Activated T-cell treated with anti-CD3 and anti-CD28 coated beads, Interleukin-2, amount 50 U/mL, for 4 hours (primary cell): ENCODE measurements around the gene KIF17. TPM values are rescaled to one million over a fixed set of nuclear protein-coding genes. Genes with fewer than 3 reads are reported as not detected.
"Not testable (repeated sequence)": the region's sequence is repeated elsewhere in the genome, so short reads cannot be mapped to it uniquely, and the experiment has no call there.

Experiments
- ATAC-seq, 2 donors: fragments of 200-7000 bp; cut with Tn5 transposase; one replicate each; pipeline ENCODE4 v1.10.0; 2021
- DNase-seq: peaks from one replicate; pipeline ENCODE4 v3.0.0-alpha.2; 2020
- H3K27me3 Mint-ChIP-seq: one replicate; pipeline ENCODE4 v1.8.0; 2021; ENCODE audit warnings: low read depth, mixed read lengths
- H3K36me3 Mint-ChIP-seq: one replicate; pipeline ENCODE4 v1.8.0; 2022; ENCODE audit warnings: mixed read lengths; ENCODE audit not compliant: insufficient read depth
- H3K4me1 Mint-ChIP-seq: one replicate; pipeline ENCODE4 v1.8.0; 2021; ENCODE audit warnings: low read depth, mixed read lengths
- H3K4me3 Mint-ChIP-seq: one replicate; pipeline ENCODE4 v1.8.0; 2021; ENCODE audit warnings: mild to moderate bottlenecking, moderate library complexity, mixed read lengths
- H3K9me3 Mint-ChIP-seq: one replicate; pipeline ENCODE4 v1.8.0; 2021; ENCODE audit warnings: mixed read lengths
- total RNA-seq, 3 donors: library from RNA; stranded (reverse); gene quantifications; one replicate each; pipeline ENCODE4 v1.2.1, GENCODE V29; 2021

Gene KIF17
- total RNA-seq, 3 donors from 2014 or later = not detected

DNA sequence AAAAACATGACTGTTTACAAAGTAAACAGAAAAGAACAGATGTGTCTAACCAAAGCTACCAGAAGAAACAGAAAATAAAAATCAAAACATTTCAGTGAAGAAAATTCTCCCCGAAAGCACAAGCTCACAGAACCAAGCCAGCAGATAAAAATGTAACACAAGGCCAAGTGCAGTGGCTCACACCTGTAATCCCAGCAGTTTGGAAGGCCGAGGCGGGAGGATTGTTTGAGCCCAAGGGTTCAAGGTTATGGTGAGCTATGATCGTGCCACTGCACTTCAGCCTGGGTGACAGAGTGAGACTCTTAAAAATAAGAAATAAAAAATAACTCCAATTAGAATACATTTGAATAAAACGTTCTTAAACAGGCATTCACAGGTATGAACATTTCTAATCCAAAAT is 37.5 kb downstream of the KIF17 start:
- Mint-ChIP-seq H3K4me3 (no peak overlapping the region), H3K4me1 (peaks cover 7% of the 10 kb centered on the region), H3K36me3 (peaks cover 3% of the 10 kb centered on the region), H3K9me3 (no peaks in the 10 kb centered on the region), H3K27me3 (peaks cover 14% of the 10 kb centered on the region)
- DNase-seq = no peak
- ATAC-seq = no peak

DNA sequence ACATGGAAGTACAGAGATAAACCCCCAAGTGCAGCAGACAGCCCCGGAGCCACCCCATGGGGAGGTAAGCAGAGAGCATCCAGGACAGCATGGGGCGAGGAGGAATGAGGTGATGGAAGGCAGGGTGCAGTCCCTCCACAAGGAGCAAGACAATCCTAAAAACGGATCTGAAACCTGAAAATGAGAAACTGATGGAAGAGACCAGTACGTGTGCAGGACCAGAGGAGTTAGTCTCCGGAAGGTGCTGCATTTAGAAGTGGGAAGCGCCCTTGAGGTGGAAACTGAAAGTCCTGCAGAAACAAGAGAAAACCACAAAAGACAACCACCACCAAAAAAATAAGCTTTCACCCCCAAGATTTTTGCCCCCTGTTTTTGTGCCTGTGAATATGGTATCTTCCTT is 39.2 kb downstream of the KIF17 start:
- Mint-ChIP-seq H3K4me3 (no peak overlapping the region), H3K36me3 (peaks cover 3% of the 10 kb centered on the region), H3K4me1 (peaks cover 7% of the 10 kb centered on the region), H3K27me3 (peaks cover 12% of the 10 kb centered on the region), H3K9me3 (no peaks in the 10 kb centered on the region)
- no peak for ATAC-seq
- no peak for DNase-seq

DNA sequence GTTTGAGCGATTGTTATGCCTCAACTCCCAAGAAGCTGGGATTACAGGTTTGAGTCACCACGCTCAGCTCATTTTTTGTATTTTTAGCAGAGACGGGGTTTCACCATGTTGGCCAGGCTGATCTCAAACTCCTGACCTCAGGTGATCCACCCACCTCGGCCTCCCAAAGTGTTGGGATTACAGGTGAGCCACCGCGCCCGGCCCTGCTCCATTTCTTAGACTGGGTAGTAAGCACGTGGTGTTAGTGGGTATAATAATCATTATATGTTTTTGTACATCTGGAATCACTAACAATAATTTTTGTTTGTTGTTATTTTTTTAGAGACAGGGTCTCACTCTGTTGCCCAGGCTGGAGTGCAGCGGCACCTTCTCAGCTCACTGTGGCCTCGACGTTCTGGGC is 44.2 kb downstream of the KIF17 start:
- not testable (repeated sequence) for H3K9me3 Mint-ChIP-seq, H3K4me1 Mint-ChIP-seq, DNase-seq, H3K4me3 Mint-ChIP-seq, ATAC-seq, H3K36me3 Mint-ChIP-seq
- peaks cover 14% of the 10 kb centered on the region for H3K27me3 Mint-ChIP-seq

DNA sequence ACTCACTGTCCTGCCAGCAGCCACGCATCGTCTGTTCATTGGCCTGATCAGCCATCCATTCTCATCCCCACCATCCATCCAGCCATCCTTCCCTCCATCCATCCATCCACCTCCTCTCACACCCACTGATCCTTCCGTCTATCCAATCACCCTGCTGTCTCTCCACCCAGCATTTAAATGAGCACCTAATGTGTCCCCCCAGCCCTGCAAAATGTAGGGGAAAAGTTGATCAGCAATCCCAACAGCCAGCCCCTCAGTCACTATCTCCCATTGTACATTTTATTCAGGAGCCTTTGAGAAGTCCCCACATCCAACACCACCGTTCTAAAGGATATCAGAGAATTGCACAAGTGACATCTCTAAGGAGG is 45.6 kb downstream of the KIF17 start:
- Mint-ChIP-seq H3K27me3 (peaks cover 12% of the 10 kb centered on the region), H3K9me3 (no peaks in the 10 kb centered on the region), H3K4me1 (no peaks in the 10 kb centered on the region), H3K4me3 (no peak overlapping the region), H3K36me3 (no peaks in the 10 kb centered on the region)
- ATAC-seq (no peak), DNase-seq (no peak)

DNA sequence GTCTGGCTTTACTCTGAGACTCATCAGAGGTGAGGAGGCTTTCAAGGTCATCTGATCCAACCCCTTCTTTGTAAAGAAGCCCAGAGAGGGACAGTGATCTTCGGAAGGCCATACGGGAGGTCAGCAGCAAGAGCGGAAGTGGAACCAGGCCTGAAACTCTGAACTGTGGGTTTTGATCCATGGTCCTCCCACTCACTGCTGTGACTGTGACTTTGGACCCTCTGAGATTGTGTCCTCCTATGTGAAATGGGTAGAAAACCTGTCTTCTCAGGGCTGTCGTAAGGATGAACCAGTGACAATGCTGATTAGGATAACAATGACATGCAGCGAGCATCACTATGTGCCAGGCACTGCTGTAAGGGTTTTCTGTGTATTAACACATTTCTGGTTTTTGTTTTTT is 46.9 kb downstream of the KIF17 start:
- Mint-ChIP-seq H3K4me1 (no peaks in the 10 kb centered on the region), H3K9me3 (no peaks in the 10 kb centered on the region)

DNA sequence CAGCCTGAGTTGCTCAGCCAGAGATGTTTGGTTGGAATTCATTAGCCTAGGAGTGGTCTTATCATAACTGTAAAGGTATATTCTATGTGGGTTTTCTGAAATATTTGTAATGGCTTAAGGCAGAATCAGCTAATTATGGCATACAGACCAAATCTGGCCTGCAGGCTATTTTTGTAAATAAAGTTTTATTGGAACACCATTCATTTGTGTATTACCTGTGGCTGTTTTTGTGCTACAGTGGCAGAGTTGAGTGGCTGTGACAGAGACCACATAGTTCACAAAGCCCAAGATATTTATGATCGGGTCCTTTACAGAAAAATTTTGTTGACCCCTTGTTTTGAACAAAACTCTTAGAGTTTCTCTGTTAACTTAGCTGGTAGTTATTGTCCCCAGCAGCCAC is 49.2 kb downstream of the KIF17 start:
- no peak for ATAC-seq
- H3K4me3 Mint-ChIP-seq = no peak overlapping the region
- H3K9me3 Mint-ChIP-seq = no peaks in the 10 kb centered on the region

More for the DNA sequence above, 46.9 kb downstream of the KIF17 start:
- ATAC-seq (no peak), DNase-seq (no peak)
- Mint-ChIP-seq H3K4me3 (no peak overlapping the region), H3K36me3 (no peaks in the 10 kb centered on the region), H3K27me3 (peaks cover 6% of the 10 kb centered on the region)

DNA sequence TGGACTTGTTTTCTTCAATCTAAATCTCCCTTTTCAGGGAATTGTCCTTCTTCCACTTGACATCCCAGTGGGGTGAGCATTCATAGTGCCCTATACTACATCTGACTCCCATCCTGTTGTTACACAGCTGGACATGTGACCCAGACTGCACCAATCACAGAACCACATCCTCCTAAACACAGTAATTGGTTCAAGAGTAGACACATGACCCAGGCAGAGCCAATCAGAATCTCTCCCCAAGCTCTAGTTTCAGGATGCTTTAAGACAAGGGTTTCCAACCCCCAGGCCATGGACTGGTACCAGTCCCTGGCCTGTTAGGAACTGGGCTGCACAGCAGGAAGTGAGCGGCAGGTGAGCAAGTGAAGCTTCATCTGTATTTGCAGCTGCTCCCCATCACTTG is 51.0 kb downstream of the KIF17 start:
- peak; percentile 50 to 69 for ATAC-seq

More for the DNA sequence above, 49.2 kb downstream of the KIF17 start:
- peaks cover 2% of the 10 kb centered on the region for H3K27me3 Mint-ChIP-seq
- no peak for DNase-seq
- no peaks in the 10 kb centered on the region for H3K4me1 Mint-ChIP-seq
- no peaks in the 10 kb centered on the region for H3K36me3 Mint-ChIP-seq

DNA sequence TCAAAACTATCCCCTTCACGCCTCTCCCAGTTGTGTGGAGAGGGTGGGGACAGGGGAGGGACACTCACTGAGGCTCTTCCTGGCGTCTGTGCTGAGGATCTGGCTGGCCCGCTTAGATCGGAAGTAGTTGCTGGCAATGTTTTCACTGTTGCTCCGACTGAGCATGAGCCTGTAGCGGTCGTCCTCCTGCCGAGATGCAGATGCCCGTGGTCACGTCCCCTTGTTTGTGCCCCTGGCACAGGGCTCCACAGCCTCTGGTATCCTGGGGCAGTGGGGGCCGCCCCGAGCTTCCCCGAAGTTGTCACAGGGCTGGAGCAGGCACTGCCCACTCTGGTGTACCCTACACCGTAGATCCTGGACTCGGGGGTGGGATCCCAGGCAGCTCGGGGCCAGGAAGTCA is 51.7 kb downstream of the KIF17 start:
- Mint-ChIP-seq H3K4me3 (no peak overlapping the region), H3K4me1 (peaks cover 13% of the 10 kb centered on the region), H3K9me3 (no peaks in the 10 kb centered on the region), H3K36me3 (peaks cover under 1% of the 10 kb centered on the region), H3K27me3 (no peaks in the 10 kb centered on the region)
- no peak for DNase-seq
- ATAC-seq = no peak

More for the DNA sequence above, 51.0 kb downstream of the KIF17 start:
- H3K27me3 Mint-ChIP-seq = no peaks in the 10 kb centered on the region
- H3K36me3 Mint-ChIP-seq = no peaks in the 10 kb centered on the region
- H3K4me1 Mint-ChIP-seq = peaks cover 10% of the 10 kb centered on the region
- no peak for DNase-seq
- no peak overlapping the region for H3K4me3 Mint-ChIP-seq
- no peaks in the 10 kb centered on the region for H3K9me3 Mint-ChIP-seq

DNA sequence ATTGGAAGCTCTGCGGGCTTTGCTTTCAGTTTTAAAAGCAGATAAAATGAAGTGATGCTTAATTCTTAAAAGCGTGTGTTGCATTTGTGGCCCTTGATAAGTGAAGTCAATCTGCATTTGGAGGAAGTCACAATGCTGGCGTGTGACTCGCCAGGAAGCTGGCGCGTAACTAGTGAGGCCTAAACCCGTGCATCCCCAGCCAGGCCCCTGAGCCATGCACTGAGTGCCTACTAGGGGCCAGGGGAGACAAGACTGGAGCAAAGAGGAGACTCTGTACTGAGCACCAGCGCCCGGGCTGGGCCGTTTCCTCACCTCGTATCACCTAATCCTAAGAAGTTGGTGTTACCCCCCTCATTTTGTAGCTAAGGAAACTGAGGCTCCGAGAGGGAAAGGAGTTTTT is 52.1 kb downstream of the KIF17 start:
- H3K27me3 Mint-ChIP-seq = no peaks in the 10 kb centered on the region
- no peak overlapping the region for H3K4me3 Mint-ChIP-seq
- H3K36me3 Mint-ChIP-seq = peaks cover 3% of the 10 kb centered on the region
- DNase-seq = no peak
- peaks cover 15% of the 10 kb centered on the region for H3K4me1 Mint-ChIP-seq
- ATAC-seq = no peak
- H3K9me3 Mint-ChIP-seq = no peaks in the 10 kb centered on the region

DNA sequence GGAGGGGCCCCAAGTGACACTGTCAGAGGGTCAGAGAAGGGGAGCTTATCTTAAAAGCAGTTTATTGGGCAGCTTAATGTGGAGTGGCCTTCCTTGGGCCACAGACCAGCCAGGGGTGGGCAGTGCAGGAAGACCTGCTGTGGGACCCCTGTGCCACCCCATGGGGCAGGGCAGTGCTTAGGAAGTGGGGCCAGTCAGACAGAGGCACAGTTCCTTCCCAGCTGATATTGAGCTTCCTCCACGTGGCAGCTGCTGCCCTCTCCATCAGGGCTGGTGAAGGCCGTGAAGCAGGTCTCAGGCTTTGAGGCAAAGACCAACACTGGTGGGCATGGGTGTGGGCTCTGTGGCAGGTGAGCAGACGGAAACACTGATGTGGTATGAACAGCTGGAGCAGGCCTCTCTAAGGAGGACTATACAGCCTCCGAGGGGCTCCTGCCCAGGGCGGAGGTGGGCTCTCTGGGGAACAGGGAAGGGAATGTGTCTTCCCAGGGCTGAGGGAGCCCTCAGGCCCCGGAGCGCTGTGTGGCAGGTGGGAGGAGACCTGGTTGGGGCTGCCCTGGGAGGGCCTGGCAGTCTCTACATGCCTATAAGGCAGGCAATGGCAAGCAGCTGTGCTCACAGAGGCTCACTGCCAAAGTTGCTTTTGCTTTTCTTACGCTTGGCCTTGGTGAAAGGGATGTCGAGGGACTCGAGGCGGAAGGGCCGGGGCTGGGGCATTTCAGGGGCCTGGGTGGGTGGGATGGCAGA is 53.7 kb downstream of the KIF17 start:
- Mint-ChIP-seq H3K4me3 (no peak overlapping the region), H3K9me3 (no peaks in the 10 kb centered on the region), H3K36me3 (peaks cover 12% of the 10 kb centered on the region), H3K27me3 (no peaks in the 10 kb centered on the region), H3K4me1 (peaks cover 30% of the 10 kb centered on the region)
- DNase-seq = no peak
- ATAC-seq = no peak

DNA sequence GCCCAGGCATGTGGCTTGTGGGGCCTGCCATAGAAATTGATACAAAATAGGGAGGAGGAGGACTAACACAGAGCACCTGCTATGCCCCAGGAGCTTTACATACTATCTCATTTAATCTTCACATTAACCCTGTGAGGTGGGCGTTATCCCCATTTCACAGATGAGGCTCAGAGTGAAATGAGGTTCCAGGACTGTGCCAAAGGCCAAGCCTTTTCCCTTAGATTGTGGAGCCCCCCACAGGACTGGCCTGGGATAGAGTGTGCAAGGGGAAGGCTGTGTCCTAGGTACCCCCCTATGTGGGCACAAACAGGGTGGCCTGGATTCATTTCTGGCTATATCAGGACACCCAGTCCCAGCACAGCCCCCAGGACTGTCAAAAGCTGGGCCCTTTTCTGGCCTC is 54.4 kb downstream of the KIF17 start:
- H3K27me3 Mint-ChIP-seq = no peaks in the 10 kb centered on the region
- peak overlapping the region; percentile 100 for H3K4me3 Mint-ChIP-seq
- no peak for DNase-seq
- H3K9me3 Mint-ChIP-seq = no peaks in the 10 kb centered on the region
- peaks cover 15% of the 10 kb centered on the region for H3K36me3 Mint-ChIP-seq
- no peak for ATAC-seq
- H3K4me1 Mint-ChIP-seq = peaks cover 37% of the 10 kb centered on the region

DNA sequence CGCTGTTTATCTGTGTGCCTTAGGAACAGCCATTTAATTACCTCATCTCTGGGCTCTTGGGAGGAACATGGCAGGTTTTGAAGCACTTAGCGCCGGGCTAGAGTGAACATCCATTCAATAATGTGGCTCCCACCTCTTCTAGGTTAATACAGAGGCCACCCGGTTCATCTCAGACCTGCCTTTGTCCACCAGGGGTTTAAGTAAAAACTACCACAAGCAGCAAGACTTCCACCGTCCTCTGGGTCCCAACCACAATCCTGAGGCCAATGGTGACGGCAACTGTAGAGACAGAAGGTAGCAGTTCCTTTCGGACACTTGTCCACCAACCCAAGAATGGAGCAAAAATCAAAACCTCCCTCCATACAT is 55.7 kb downstream of the KIF17 start:
- peaks cover 48% of the 10 kb centered on the region for H3K4me1 Mint-ChIP-seq
- peak overlapping the region; percentile 100 for H3K4me3 Mint-ChIP-seq
- no peaks in the 10 kb centered on the region for H3K9me3 Mint-ChIP-seq
- peaks cover 18% of the 10 kb centered on the region for H3K36me3 Mint-ChIP-seq
- ATAC-seq = no peak
- H3K27me3 Mint-ChIP-seq = no peaks in the 10 kb centered on the region
- no peak for DNase-seq

DNA sequence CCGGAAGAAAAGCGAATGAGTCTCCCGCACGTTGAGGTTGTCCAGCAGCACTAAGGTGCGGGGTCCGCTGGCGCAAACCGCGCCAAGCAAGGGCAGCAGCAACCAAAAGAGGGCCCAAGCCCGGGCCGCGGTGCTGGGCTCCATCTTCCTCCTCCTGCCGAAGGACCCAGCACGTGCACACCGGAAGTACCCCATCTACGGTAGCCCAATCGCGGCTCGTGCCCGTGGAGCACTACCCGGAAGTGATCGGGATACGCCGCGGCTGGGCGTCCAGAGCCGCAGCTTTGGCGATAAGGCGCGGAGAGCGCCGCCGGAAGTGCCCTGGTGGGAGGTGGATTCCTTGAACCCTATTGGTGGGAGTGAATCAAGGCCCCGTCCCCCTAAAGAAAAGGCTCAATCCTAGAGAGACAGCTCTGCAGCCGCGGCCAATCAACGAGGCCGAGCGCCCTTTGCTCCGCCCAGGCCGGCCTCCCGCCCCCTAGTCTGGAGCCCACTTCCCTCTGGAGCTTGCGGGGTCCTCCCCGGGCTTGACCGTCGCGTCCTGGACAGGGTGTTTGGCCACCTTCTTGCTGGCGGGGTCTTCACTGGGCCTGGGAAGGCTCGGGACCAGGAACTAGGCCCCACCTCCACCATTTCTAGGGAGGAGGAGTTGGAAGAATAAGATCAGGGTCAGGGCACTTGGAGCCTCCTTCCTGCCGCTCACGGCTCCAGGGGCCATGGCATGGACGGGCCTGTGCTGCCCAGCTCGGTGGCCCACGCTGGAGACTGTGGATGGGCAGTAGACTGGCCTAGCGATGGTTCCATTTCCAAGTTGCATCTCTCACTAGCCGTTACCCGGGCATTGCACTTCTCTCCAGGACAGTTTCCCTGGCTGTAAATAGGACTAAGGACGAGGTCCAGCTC is 56.3 kb downstream of the KIF17 start, which contains the start of gene DDOST:
DDOST (minus strand) TSS at position 163 of the 903 bp plus-strand sequence; CDS start at position 144, 19 bp downstream.
- no peaks in the 10 kb centered on the region for H3K9me3 Mint-ChIP-seq

DNA sequence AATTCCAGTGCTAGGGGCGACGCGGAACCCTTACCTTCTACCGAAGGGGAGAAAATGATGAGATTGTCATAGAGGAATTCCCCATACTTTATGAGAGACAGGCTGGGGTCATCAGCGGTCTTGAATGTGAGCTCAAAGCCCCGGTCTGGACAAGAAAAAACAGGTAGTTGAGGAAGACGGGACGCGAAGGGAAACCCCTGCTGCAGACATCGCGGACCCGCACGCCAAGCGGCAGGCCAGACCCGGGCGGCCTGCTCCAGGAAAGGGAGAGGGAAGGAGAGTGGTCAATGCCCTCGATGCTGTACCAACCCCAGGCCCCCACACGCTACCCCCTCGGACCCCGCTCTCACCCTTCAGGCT is 57.0 kb downstream of the KIF17 start:
- H3K36me3 Mint-ChIP-seq = peaks cover 30% of the 10 kb centered on the region

More for the DNA sequence above, 56.3 kb downstream of the KIF17 start, which contains the start of gene DDOST:
- DNase-seq (peak; percentile 91), ATAC-seq (peak; percentile 96 to 98)
- H3K27me3 Mint-ChIP-seq = no peaks in the 10 kb centered on the region
- peaks cover 24% of the 10 kb centered on the region for H3K36me3 Mint-ChIP-seq
- peaks cover 52% of the 10 kb centered on the region for H3K4me1 Mint-ChIP-seq
- peak within 1 kb of the TSS; percentile 100 for H3K4me3 Mint-ChIP-seq

DNA sequence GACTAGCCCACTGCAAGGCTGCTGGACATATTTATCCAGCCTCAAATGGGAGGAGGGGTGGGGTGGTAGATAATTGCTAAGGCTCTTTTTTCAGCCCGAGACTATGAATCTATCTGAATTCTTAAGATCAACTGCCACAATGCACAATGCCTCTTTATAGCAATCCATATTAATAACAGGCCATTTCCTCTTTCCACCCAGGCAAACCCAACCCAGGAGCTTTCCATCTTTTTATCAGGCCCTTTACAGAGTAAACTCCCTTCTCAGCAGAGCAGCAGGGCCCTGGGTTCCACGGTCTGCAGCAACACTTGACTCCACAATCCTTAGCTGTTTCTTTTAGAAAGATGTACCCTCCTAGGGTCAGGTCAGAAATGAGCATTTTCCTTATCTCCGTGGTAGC is 57.4 kb downstream of the KIF17 start:
- no peak for ATAC-seq
- H3K4me3 Mint-ChIP-seq = peak overlapping the region; percentile 100
- H3K27me3 Mint-ChIP-seq = no peaks in the 10 kb centered on the region
- peaks cover 33% of the 10 kb centered on the region for H3K36me3 Mint-ChIP-seq
- H3K4me1 Mint-ChIP-seq = peaks cover 53% of the 10 kb centered on the region
- no peak for DNase-seq
- no peaks in the 10 kb centered on the region for H3K9me3 Mint-ChIP-seq

More for the DNA sequence above, 57.0 kb downstream of the KIF17 start:
- Mint-ChIP-seq H3K27me3 (no peaks in the 10 kb centered on the region), H3K4me3 (peak overlapping the region; percentile 100), H3K4me1 (peaks cover 53% of the 10 kb centered on the region), H3K9me3 (no peaks in the 10 kb centered on the region)
- ATAC-seq (peak; percentile 1 to 5), DNase-seq (no peak)
